CD4-positive, alpha-beta T cell (primary cell): ENCODE measurements around the gene DNAH1. TPM values are rescaled to one million over a fixed set of nuclear protein-coding genes. Genes with fewer than 3 reads are reported as not detected.

Source experiments
- ATAC-seq: fragments of 200-7000 bp; cut with Tn5 transposase; one replicate; pipeline ENCODE4 v1.10.0; 2022; ENCODE audit warnings: mild to moderate bottlenecking; ENCODE audit not compliant: poor library complexity
- CTCF ChIA-PET: fragments of 350-600 bp; sonication (Branson Sonifier 250); formaldehyde crosslinking; loops from one replicate; lab custom pipeline; 2021; ENCODE audit warnings: antibody characterized with exemption, inconsistent platforms; lab: Charles Lee
- POLR2A ChIA-PET: fragments of 350-600 bp; sonication (Branson Sonifier 250); formaldehyde crosslinking; loops from one replicate; lab custom pipeline; 2021; ENCODE audit warnings: antibody characterized with exemption, inconsistent platforms; lab: Charles Lee
- DNase-seq, 14 experiments: peaks; one replicate each; pipeline ENCODE4 v3.0.0-alpha.2; 2013 to 2020; ENCODE audit warnings: mixed read lengths in 2 of 14
- H3K27ac ChIP-seq, 2 donors: one replicate each; pipeline versions ENCODE4 v1.5.1 to v1.7.0; 2013; ENCODE audit warnings: low read length in 2 of 2, low read depth in 1 of 2, mild to moderate bottlenecking in 1 of 2
- H3K27me3 ChIP-seq, 2 experiments: 1 replicate in 1 of 2; 2 replicates in 1 of 2; pipeline versions ENCODE4 v1.6.1 to v1.7.0; 2013; ENCODE audit warnings: low read length in 2 of 2, control low read depth in 1 of 2, mild to moderate bottlenecking in 1 of 2, moderate library complexity in 1 of 2; ENCODE audit not compliant: insufficient read depth in 2 of 2, control insufficient read depth in 1 of 2
- H3K36me3 ChIP-seq: one replicate; pipeline ENCODE4 v1.6.1; 2013; ENCODE audit warnings: low read length, control low read depth; ENCODE audit not compliant: insufficient read depth
- H3K4me1 ChIP-seq: one replicate; pipeline ENCODE4 v1.6.1; 2013; ENCODE audit warnings: low read length, control low read depth; ENCODE audit not compliant: insufficient read depth
- H3K4me3 ChIP-seq: one replicate; pipeline ENCODE4 v1.5.1; 2013; ENCODE audit warnings: mild to moderate bottlenecking, low read length, moderate library complexity
- H3K9me3 ChIP-seq, 2 experiments: 1 replicate in 1 of 2; 2 replicates in 1 of 2; pipeline versions ENCODE4 v1.6.1 to v1.7.0; 2013; ENCODE audit warnings: low read length in 2 of 2, mild to moderate bottlenecking in 2 of 2, control low read depth in 1 of 2, moderate library complexity in 1 of 2; ENCODE audit not compliant: control insufficient read depth in 1 of 2, insufficient read depth in 1 of 2
- H3K27ac Mint-ChIP-seq: one replicate; pipeline ENCODE4 v1.8.0; 2020; ENCODE audit warnings: mixed read lengths
- H3K27me3 Mint-ChIP-seq: one replicate; pipeline ENCODE4 v1.8.0; 2021; ENCODE audit warnings: mixed read lengths
- H3K36me3 Mint-ChIP-seq: one replicate; pipeline ENCODE4 v1.8.0; 2021; ENCODE audit warnings: low read depth, mixed read lengths
- H3K4me1 Mint-ChIP-seq: one replicate; pipeline ENCODE4 v1.8.0; 2021; ENCODE audit warnings: low read depth, mixed read lengths
- H3K4me3 Mint-ChIP-seq: one replicate; pipeline ENCODE4 v1.8.0; 2020; ENCODE audit warnings: mild to moderate bottlenecking, mixed read lengths
- H3K9me3 Mint-ChIP-seq: one replicate; pipeline ENCODE4 v1.8.0; 2020; ENCODE audit warnings: mixed read lengths
- intact Hi-C, 2 experiments: fragments of 100-400 bp; cut with DNase I in 1 of 2; cut with micrococcal nuclease in 1 of 2; formaldehyde crosslinking; loops; one replicate each; pipeline versions ENCODE4 v1.15.1 to v1.9.0; 2023 to 2025; cut with DNase I, micrococcal nuclease
- total RNA-seq, 174 experiments: library from RNA in 2 of 174; stranded (reverse) in 2 of 174; gene quantifications; one replicate each; pipeline ENCODE4 v1.2.3 and lab custom pipeline; 2021 to 2026
- TF ChIP-seq, protein P1 (sequence below): fragments of 200-600 bp; IDR thresholded peaks from one replicate; pipeline ENCODE4 v1.8.0; 2022; ENCODE audit warnings: antibody characterized with exemption, mild to moderate bottlenecking

The DNAH1 gene
- total RNA-seq, 2 experiments from 2014 or later: 49.7 to 50.7 TPM

DNA sequence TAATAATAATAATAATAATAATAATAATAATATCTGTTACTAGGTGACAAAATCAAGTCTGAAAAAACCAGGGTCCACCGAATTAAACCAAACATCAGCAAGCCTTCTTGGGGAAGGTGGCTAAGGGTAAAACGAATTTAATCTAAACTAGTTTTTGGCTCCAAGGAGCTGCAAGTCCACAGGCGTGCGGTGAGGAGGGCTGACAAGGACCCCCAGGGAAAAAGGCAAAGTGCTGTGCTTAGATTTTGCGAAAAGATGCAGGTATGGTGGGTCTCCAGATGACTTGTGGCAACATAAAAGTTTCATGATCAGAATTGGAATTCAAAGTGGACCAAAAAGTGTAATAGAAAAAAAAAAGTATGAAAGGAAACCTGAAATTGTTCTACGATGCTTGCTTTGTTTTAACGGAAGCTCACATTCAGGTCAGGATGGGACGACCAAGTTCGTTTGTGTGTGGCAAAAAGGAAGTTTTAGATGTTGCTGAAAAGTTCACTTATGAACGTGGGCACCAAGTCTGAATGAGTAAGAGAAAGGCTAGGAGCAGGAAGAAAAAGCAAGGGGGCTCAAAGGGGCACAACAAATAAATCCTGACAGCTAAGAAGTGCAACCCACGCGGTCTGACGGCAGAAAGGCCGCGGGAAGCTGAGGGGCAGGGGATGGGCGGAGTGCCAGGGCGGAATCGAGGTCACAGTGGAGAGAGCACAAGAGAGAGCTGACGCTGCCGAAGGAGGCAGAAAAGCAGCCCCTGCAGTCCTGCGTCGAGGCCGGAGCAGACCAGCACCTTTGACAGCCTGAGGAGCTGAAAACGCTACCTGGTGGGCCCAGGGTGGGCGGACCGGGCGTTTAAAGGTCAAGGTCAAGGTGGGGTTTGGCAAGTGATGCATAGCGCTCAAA, 38.8 kb upstream of the DNAH1 start:
- peaks cover 17% of the 10 kb centered on the region for H3K36me3 ChIP-seq
- H3K9me3 ChIP-seq: no peaks in the 10 kb centered on the region
- H3K27me3 ChIP-seq: no peaks in the 10 kb centered on the region
- peaks cover 58% of the 10 kb centered on the region for H3K4me1 ChIP-seq
- H3K27me3 Mint-ChIP-seq: no peaks in the 10 kb centered on the region
- H3K36me3 Mint-ChIP-seq: peaks cover 56% of the 10 kb centered on the region
- POLR2A ChIA-PET: interaction anchor here (0.6 to 11.9 kb wide), 14 partner anchors 7 to 221 kb away, joined by 3 to 538 read pairs (median 15); partner anchors contain the start of genes DUSP7, GLYCTK, POC1A and PPM1M
- peak overlapping the region; percentile 98 for H3K4me3 ChIP-seq
- peaks cover 74% of the 10 kb centered on the region for H3K4me1 Mint-ChIP-seq
- ATAC-seq: peak; percentile 13
- H3K4me3 Mint-ChIP-seq: peak overlapping the region; percentile 89
- CTCF ChIA-PET: interaction anchor here (0.7 to 8.3 kb wide), 9 partner anchors 11 to 62 kb away, joined by 3 to 62 read pairs (median 16); partner anchors contain the start of gene GLYCTK
- DNase-seq: peak; percentile 45 to 84 (median 62)
- intact Hi-C loops: loop anchor here (1.0 to 10.0 kb wide), 2 partner anchors 38 to 57 kb away; partner anchors contain the start of gene TWF2 (in 1 of the 2)
- TF ChIP-seq, protein P1, sequence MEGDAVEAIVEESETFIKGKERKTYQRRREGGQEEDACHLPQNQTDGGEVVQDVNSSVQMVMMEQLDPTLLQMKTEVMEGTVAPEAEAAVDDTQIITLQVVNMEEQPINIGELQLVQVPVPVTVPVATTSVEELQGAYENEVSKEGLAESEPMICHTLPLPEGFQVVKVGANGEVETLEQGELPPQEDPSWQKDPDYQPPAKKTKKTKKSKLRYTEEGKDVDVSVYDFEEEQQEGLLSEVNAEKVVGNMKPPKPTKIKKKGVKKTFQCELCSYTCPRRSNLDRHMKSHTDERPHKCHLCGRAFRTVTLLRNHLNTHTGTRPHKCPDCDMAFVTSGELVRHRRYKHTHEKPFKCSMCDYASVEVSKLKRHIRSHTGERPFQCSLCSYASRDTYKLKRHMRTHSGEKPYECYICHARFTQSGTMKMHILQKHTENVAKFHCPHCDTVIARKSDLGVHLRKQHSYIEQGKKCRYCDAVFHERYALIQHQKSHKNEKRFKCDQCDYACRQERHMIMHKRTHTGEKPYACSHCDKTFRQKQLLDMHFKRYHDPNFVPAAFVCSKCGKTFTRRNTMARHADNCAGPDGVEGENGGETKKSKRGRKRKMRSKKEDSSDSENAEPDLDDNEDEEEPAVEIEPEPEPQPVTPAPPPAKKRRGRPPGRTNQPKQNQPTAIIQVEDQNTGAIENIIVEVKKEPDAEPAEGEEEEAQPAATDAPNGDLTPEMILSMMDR: no peak
- H3K27ac Mint-ChIP-seq: peak overlapping the region; percentile 92
- peak overlapping the region; percentile 92 to 94 for H3K27ac ChIP-seq
- no peaks in the 10 kb centered on the region for H3K9me3 Mint-ChIP-seq

DNA sequence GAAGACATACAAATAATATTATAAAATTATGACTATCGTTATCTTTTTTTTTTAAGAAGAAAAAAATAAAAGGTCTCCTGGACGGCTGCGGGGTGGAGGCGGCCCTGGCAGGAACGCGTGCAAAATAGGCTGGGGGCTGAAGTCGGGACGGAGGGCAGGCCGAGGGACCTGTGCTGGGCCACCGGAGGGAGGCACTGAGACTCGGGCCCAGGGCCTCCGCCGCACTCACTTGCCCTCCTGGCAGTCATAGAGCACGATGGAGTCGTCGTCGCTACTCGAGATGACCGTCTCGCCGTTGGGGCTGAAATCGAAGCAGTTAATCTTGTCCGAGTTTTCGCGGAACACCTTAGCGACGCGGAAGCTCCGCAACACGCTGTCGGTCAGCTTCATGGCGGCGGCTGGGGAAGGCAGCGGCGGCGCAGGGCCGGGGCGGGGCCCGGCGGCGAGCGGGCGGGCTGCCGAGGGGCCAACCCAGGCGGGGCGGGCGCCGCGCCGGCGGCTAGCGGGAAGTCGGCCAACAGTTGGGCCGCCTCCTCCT, 38.1 kb upstream of the DNAH1 start:
- Mint-ChIP-seq H3K27ac (peak overlapping the region; percentile 92), H3K27me3 (no peaks in the 10 kb centered on the region), H3K9me3 (no peaks in the 10 kb centered on the region), H3K4me3 (peak overlapping the region; percentile 98), H3K4me1 (peaks cover 74% of the 10 kb centered on the region), H3K36me3 (peaks cover 50% of the 10 kb centered on the region)
- H3K4me3 ChIP-seq: peak overlapping the region; percentile 98
- H3K4me1 ChIP-seq: peaks cover 60% of the 10 kb centered on the region
- ChIA-PET CTCF (interaction anchor here (1.0 to 8.3 kb wide), 15 partner anchors 7 to 61 kb away, joined by 3 to 62 read pairs (median 7); partner anchors contain the start of genes GLYCTK and TWF2), POLR2A (interaction anchor here (1.0 to 11.9 kb wide), 15 partner anchors 10 to 222 kb away, joined by 3 to 538 read pairs (median 15); partner anchors contain the start of genes DUSP7, GLYCTK, POC1A and PPM1M)
- intact Hi-C loops: loop anchor here (1.0 to 10.0 kb wide), 4 partner anchors 10 to 57 kb away; partner anchors contain the start of gene TWF2 (in 2 of the 2)
- TF ChIP-seq, protein P1: peak; percentile 38
- H3K27ac ChIP-seq: peak overlapping the region; percentile 92 to 94
- peaks cover 12% of the 10 kb centered on the region for H3K36me3 ChIP-seq
- no peaks in the 10 kb centered on the region for H3K9me3 ChIP-seq
- H3K27me3 ChIP-seq: no peaks in the 10 kb centered on the region
- DNase-seq (peak in 9 of 14 experiments; percentile 40 to 82 (median 52)), ATAC-seq (peak; percentile 43)

DNA sequence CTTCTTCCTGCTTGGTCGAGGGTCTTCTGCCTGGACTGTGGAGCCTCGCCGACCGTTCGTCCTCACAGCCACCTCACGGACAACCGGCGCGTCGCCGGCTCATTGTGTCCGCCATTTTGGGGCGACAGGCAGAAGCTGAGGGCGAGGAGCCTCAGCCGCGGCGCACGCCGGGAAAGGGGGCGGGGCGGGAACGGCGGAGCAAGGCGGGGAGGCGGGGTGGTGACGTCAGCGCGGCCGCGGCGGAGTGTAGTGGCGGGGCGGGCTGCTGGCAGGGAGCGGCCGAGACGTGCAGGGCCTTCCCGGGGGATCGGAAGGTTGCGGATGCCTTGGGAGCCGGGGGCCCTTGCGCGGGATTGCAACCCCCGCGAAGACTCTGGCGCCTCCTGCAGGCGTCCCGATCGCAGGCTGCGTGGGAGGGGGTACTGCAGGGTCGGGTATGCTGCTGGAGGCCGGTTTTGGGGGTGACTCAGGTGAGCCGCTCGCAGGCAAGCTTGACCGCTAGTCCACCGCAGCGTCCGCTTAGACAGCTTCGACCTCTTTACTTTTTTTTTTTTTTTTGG, 37.5 kb upstream of the DNAH1 start, which contains the start of gene WDR82:
WDR82 (minus strand) TSS at position 140 of the 560 bp plus-strand sequence. CDS start 288 bp downstream, outside the sequence.
- no peaks in the 10 kb centered on the region for H3K9me3 Mint-ChIP-seq
- TF ChIP-seq, protein P1: peak; percentile 47
- H3K27ac Mint-ChIP-seq: peak within 1 kb of the TSS; percentile 92
- peak within 1 kb of the TSS; percentile 98 for H3K4me3 Mint-ChIP-seq
- H3K4me1 ChIP-seq: peaks cover 61% of the 10 kb centered on the region
- peak in 13 of 14 experiments; percentile 94 to 99 (median 98) for DNase-seq
- H3K4me1 Mint-ChIP-seq: peaks cover 74% of the 10 kb centered on the region
- intact Hi-C loops: loop anchor here in 1 of 2 experiments (1.0 to 10.0 kb wide), 4 partner anchors 10 to 56 kb away; partner anchors contain the start of gene TWF2
- POLR2A ChIA-PET: interaction anchor here (0.6 to 11.9 kb wide), 15 partner anchors 7 to 1928 kb away, joined by 3 to 538 read pairs (median 15); partner anchors contain the start of genes CYB561D2, DUSP7, GLYCTK and NPRL2
- H3K36me3 ChIP-seq: peaks cover 11% of the 10 kb centered on the region
- peak; percentile 77 for ATAC-seq
- H3K27me3 ChIP-seq: no peaks in the 10 kb centered on the region
- peaks cover 44% of the 10 kb centered on the region for H3K36me3 Mint-ChIP-seq
- H3K4me3 ChIP-seq: peak within 1 kb of the TSS; percentile 98
- H3K27ac ChIP-seq: peak within 1 kb of the TSS; percentile 92 to 94
- no peaks in the 10 kb centered on the region for H3K27me3 Mint-ChIP-seq
- no peaks in the 10 kb centered on the region for H3K9me3 ChIP-seq
- CTCF ChIA-PET: interaction anchor here (0.6 to 8.3 kb wide), 18 partner anchors 8 to 283 kb away, joined by 3 to 62 read pairs (median 6); partner anchors contain the start of genes GLYCTK and TWF2
